Hematopoietic multipotent progenitor cell treated with erythropoietin and hydrocortisone succinate and interleukin-3 and kit ligand, for 8 days (in vitro differentiated cells): Measurements from ENCODE around the gene SPINT1.

Experiments
- DNase-seq: peaks from one replicate; pipeline ENCODE4 v3.0.0-alpha.2; 2015

Gene SPINT1

GRCh38 chr15:40894681-40895448, 51.0 kb downstream of the SPINT1 start:
- peak; percentile 89 for DNase-seq

GRCh38 chr15:40899536-40900207, 55.8 kb downstream of the SPINT1 start:
- DNase-seq, result no peak

- DNase-seq, result no peak
Measured at GRCh38 chr15:40900256-40901052, 56.6 kb downstream of the SPINT1 start.

GRCh38 chr15:40901053-40901443, 57.2 kb downstream of the SPINT1 start:
- no peak for DNase-seq

GRCh38 chr15:40902605-40903561, 59.0 kb downstream of the SPINT1 start:
- peak; percentile 26 for DNase-seq

- no peak for DNase-seq
Measured at GRCh38 chr15:40904552-40905201, 60.8 kb downstream of the SPINT1 start.

- peak; percentile 73 for DNase-seq
Measured at GRCh38 chr15:40906091-40906990, 62.5 kb downstream of the SPINT1 start.

- no peak for DNase-seq
Measured at GRCh38 chr15:40906991-40907802, 63.3 kb downstream of the SPINT1 start.
